Epithelial cell of proximal tubule (primary cell): ENCODE measurements around the gene SEC14L2. TPM values are rescaled to one million over a fixed set of nuclear protein-coding genes. Genes with fewer than 3 reads are reported as not detected.

ENCODE experiments used
- DNase-seq: peaks from one replicate; pipeline ENCODE4 v3.0.0-alpha.2; 2011; ENCODE audit warnings: low read depth
- H3K4me3 ChIP-seq: 2 replicates; pipeline ENCODE4 v1.5.1; 2011; ENCODE audit warnings: low read depth, mild to moderate bottlenecking, low read length
- total RNA-seq: library from RNA; depleted of rRNA; stranded (reverse); fragments of >200 nt; gene quantifications from 2 replicates; pipeline ENCODE4 v1.2.3, GENCODE V29; 2015
- TF ChIP-seq, protein P1 (sequence below): conservative IDR thresholded peaks from 2 replicates; pipeline ENCODE4 v1.5.1; 2012; ENCODE audit warnings: low read depth, mild to moderate bottlenecking, low read length

SEC14L2 gene
- total RNA-seq, 1 donor from 2014 or later = 49.6 TPM

DNA sequence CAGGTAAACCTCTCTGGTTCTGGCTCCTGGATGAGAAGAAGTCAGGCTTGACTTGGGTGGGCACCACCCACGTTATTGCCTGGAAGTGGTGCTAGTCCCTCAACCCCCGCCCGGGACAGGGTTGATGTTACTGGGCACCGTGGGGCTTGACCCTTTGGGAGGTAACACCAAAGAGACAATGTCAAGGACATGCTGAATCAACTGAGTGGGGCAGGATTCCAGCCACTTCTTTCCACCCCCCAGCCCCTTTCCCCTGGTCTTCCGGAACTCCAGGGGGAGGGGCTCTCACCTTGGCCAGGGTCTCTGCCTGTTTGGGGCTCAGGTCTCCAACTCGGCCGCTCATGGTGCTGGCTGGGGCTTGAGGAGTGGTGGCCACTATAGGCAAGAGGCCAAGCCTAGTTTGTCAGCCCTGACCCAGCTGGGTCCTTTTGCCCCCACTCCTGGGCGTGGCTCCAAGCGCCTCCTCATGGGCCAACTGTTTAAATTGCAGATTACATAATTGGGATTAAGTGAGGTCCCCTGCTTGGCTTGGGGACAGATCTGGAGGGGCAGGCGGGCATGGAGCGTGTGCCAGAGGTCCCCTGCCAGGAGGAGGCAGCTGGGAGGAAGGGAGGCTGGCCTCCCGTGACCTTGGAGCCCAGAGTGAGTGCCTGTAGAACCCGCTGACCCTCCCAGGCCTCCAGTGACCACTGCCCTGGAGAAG lies 74.9 kb downstream of the SEC14L2 start, which contains the start of gene SEC14L3:
SEC14L3 (minus strand) TSS at position 402 of the 703 bp plus-strand sequence; CDS start at position 343, 59 bp downstream.
- no peak for DNase-seq
- TF ChIP-seq, protein P1, sequence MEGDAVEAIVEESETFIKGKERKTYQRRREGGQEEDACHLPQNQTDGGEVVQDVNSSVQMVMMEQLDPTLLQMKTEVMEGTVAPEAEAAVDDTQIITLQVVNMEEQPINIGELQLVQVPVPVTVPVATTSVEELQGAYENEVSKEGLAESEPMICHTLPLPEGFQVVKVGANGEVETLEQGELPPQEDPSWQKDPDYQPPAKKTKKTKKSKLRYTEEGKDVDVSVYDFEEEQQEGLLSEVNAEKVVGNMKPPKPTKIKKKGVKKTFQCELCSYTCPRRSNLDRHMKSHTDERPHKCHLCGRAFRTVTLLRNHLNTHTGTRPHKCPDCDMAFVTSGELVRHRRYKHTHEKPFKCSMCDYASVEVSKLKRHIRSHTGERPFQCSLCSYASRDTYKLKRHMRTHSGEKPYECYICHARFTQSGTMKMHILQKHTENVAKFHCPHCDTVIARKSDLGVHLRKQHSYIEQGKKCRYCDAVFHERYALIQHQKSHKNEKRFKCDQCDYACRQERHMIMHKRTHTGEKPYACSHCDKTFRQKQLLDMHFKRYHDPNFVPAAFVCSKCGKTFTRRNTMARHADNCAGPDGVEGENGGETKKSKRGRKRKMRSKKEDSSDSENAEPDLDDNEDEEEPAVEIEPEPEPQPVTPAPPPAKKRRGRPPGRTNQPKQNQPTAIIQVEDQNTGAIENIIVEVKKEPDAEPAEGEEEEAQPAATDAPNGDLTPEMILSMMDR = no peak
- no peak within 1 kb of the TSS for H3K4me3 ChIP-seq

DNA sequence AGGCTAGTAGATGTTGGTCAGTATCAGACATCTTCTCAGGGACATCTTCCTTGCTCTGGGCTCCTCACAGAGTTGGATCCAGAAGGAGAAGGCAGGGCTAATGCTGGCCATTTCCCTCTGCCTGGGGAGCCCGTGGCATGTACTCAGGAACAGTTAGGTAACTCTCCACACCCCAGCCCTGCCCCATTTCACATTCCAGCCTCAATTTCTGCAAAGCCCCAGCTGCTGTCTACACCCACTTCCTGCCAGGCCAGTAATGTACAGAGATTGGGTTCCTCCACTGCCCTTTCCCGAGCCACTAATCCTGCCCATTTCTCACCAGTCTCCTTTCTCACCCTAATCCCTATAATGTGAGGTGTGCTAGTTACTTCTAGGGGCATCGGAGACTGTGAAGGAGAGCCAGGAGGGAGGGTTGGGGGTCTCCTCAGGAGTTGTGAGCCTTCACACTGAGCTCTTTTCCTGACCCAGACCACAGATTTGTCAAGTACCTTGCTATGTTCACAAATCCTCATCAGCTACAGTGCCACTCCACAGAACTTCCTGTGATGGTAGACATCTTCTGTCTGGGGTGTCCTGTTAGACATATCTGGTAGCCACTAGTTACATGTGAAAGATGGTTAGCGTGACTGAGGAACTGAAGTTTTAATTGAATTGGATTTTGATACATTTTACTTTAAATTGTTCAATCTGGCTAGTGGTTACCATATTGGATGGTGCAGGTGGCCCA lies 76.3 kb downstream of the SEC14L2 start:
- no peak overlapping the region for H3K4me3 ChIP-seq
- TF ChIP-seq, protein P1 = no peak
- DNase-seq = no peak

DNA sequence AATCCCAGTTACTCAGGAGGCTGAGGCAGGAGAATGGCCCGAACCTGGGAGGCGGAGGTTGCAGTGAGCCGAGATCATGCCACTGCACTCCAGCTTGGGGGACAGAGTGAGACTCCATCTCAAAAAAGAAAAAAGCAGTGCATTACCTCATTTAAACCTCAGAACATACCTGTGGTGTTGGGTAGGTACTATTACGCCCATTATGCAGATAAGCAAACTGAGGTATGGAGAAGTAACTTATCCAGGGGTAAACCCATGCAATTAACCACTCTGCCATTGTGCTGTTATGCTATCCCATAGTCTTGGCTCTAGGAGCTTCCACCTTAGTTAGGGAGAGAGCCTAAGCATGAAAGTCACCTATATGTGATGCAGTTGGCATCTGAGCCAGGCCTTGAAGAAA lies 77.3 kb downstream of the SEC14L2 start:
- TF ChIP-seq, protein P1 = no peak
- no peak for DNase-seq
- no peak overlapping the region for H3K4me3 ChIP-seq

Other genes starting within 250 kb of the SEC14L2 start
- gene LIF, start 150.3 kb upstream of the SEC14L2 start, total RNA-seq = 48.7 and 49.8 TPM in 2 replicates
- gene OSM, start 130.2 kb upstream of the SEC14L2 start, total RNA-seq = not detected in 2 replicates
- gene CASTOR1, start 107.5 kb upstream of the SEC14L2 start, total RNA-seq = 6.4 and 14.3 TPM in 2 replicates
- 15.5 and 22.9 TPM in 2 replicates for gene TBC1D10A, start 70.1 kb upstream of the SEC14L2 start, total RNA-seq
- gene SF3A1, start 40.1 kb upstream of the SEC14L2 start, total RNA-seq = 42.6 and 44.2 TPM in 2 replicates
- gene CCDC157, start 40.0 kb upstream of the SEC14L2 start, total RNA-seq = 2.2 and 5.0 TPM in 2 replicates
- 19.2 and 28.0 TPM in 2 replicates for gene RNF215, start 9.6 kb upstream of the SEC14L2 start, total RNA-seq
- 79.7 and 115 TPM in 2 replicates for gene MTFP1, start 28.8 kb downstream of the SEC14L2 start, total RNA-seq
- gene SEC14L3, start 75.0 kb downstream of the SEC14L2 start, total RNA-seq = not detected in 2 replicates
- 0.07 TPM in 1 of 2 replicates, not detected in the other for gene SEC14L4, start 108.7 kb downstream of the SEC14L2 start, total RNA-seq
- gene SEC14L6, start 149.7 kb downstream of the SEC14L2 start, total RNA-seq = 2.1 and 11.6 TPM in 2 replicates
- 4.1 and 11.4 TPM in 2 replicates for gene GAL3ST1, start 177.6 kb downstream of the SEC14L2 start, total RNA-seq
- gene PES1, start 194.9 kb downstream of the SEC14L2 start, total RNA-seq = 97.5 and 123 TPM in 2 replicates
- 6.9 and 9.0 TPM in 2 replicates for gene TCN2, start 210.2 kb downstream of the SEC14L2 start, total RNA-seq
- gene SLC35E4, start 238.8 kb downstream of the SEC14L2 start, total RNA-seq = 9.1 and 10.7 TPM in 2 replicates